ENCODE data around the gene BBS9.
"Not testable (repeated sequence)": the region's sequence is repeated elsewhere in the genome, so short reads cannot be mapped to it uniquely, and the experiment has no call there.

BBS9 gene

GRCh38 chr7:33287738-33288137 lies 158.4 kb downstream of the BBS9 start:
- DNase-seq: no peak

GRCh38 chr7:33298848-33299247 lies 169.5 kb downstream of the BBS9 start:
- DNase-seq: no peak

- DNase-seq: no peak
These were observed 170.1 kb downstream of the BBS9 start for GRCh38 chr7:33299425-33299824.

- DNase-seq: no peak
These were observed 170.8 kb downstream of the BBS9 start for GRCh38 chr7:33300131-33300530.

GRCh38 chr7:33300742-33301141 lies 171.4 kb downstream of the BBS9 start:
- DNase-seq: no peak

- DNase-seq: not testable (repeated sequence)
These were observed 174.7 kb downstream of the BBS9 start for GRCh38 chr7:33303978-33304557.

- no peak for DNase-seq
These were observed 177.8 kb downstream of the BBS9 start for GRCh38 chr7:33307205-33307604.

GRCh38 chr7:33310546-33310945 lies 181.2 kb downstream of the BBS9 start:
- no peak for DNase-seq

GRCh38 chr7:33325754-33326484 lies 196.6 kb downstream of the BBS9 start:
- no peak for DNase-seq

- DNase-seq: no peak
These were observed 197.1 kb downstream of the BBS9 start for GRCh38 chr7:33326485-33326848.

- no peak for DNase-seq
These were observed 198.1 kb downstream of the BBS9 start for GRCh38 chr7:33327427-33327826.

- peak; percentile 21 to 61 for DNase-seq
These were observed 205.0 kb downstream of the BBS9 start for GRCh38 chr7:33334349-33334748.

- no peak for DNase-seq
These were observed 207.5 kb downstream of the BBS9 start for GRCh38 chr7:33336820-33337219.

GRCh38 chr7:33339074-33339790 lies 209.9 kb downstream of the BBS9 start:
- DNase-seq: no peak

- no peak for DNase-seq
These were observed 216.7 kb downstream of the BBS9 start for GRCh38 chr7:33346055-33346454.

- no peak for DNase-seq
These were observed 221.2 kb downstream of the BBS9 start for GRCh38 chr7:33350577-33350976.

- no peak for DNase-seq
These were observed 222.3 kb downstream of the BBS9 start for GRCh38 chr7:33351709-33352108.

GRCh38 chr7:33354201-33354600 lies 224.8 kb downstream of the BBS9 start:
- DNase-seq: no peak

- DNase-seq: no peak
These were observed 226.0 kb downstream of the BBS9 start for GRCh38 chr7:33355386-33355785.

- DNase-seq: no peak
These were observed 227.0 kb downstream of the BBS9 start for GRCh38 chr7:33356336-33356735.

- no peak for DNase-seq
These were observed 228.5 kb downstream of the BBS9 start for GRCh38 chr7:33357846-33358245.

GRCh38 chr7:33369888-33370287 lies 240.5 kb downstream of the BBS9 start:
- no peak for DNase-seq

- no peak for DNase-seq
These were observed 243.8 kb downstream of the BBS9 start for GRCh38 chr7:33373195-33373594.

GRCh38 chr7:33379891-33380525 lies 250.6 kb downstream of the BBS9 start:
- DNase-seq: no peak

Data from SHP77 (cell line).